Peyer's patch (tissue), 4 donors: ENCODE measurements around the gene SPNS1.

Source experiments
- POLR2A ChIP-seq, 2 donors: fragments of 450-650 bp; IDR thresholded peaks; one replicate each; pipeline ENCODE4 v1.5.1; 2017; ENCODE audit warnings: antibody characterized with exemption in 2 of 2, mild to moderate bottlenecking in 2 of 2, moderate library complexity in 2 of 2
- TF ChIP-seq, protein P1 (sequence below), 6 experiments: fragments of 450-650 bp in 4 of 6; fragments of 200-600 bp in 2 of 6; sonication (generic) in 1 of 6; IDR thresholded peaks; one replicate each; pipeline ENCODE4 v1.5.1; 2017 to 2019; ENCODE audit warnings: antibody characterized with exemption in 6 of 6, mild to moderate bottlenecking in 3 of 6, moderate library complexity in 1 of 6

- no peak for TF ChIP-seq POLR2A (IDR thresholded peaks at IDR 0.05)
- TF ChIP-seq, protein P1, sequence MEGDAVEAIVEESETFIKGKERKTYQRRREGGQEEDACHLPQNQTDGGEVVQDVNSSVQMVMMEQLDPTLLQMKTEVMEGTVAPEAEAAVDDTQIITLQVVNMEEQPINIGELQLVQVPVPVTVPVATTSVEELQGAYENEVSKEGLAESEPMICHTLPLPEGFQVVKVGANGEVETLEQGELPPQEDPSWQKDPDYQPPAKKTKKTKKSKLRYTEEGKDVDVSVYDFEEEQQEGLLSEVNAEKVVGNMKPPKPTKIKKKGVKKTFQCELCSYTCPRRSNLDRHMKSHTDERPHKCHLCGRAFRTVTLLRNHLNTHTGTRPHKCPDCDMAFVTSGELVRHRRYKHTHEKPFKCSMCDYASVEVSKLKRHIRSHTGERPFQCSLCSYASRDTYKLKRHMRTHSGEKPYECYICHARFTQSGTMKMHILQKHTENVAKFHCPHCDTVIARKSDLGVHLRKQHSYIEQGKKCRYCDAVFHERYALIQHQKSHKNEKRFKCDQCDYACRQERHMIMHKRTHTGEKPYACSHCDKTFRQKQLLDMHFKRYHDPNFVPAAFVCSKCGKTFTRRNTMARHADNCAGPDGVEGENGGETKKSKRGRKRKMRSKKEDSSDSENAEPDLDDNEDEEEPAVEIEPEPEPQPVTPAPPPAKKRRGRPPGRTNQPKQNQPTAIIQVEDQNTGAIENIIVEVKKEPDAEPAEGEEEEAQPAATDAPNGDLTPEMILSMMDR (IDR thresholded peaks at IDR 0.05) = no peak
Observed at GRCh38 chr16:29007730-29008593, 33.4 kb downstream of the SPNS1 start.
